Suprapubic skin (tissue), 3 donors: Measurements from ENCODE around the gene HSPA8.

ENCODE experiments used
- CTCF ChIP-seq, 2 donors: fragments of 200-600 bp in 1 of 2; fragments of 450-650 bp in 1 of 2; sonication (generic) in 1 of 2; IDR thresholded peaks; one replicate each; pipeline ENCODE4 v1.5.1; 2016 to 2019; ENCODE audit warnings: antibody characterized with exemption in 2 of 2, mild to moderate bottlenecking in 1 of 2, moderate library complexity in 1 of 2
- EP300 ChIP-seq: sonication (generic); formaldehyde crosslinking; IDR thresholded peaks from one replicate; pipeline ENCODE4 v1.6.1; 2017; ENCODE audit warnings: antibody characterized with exemption
- POLR2A ChIP-seq, 2 donors: fragments of 450-650 bp; IDR thresholded peaks; one replicate each; pipeline ENCODE4 v1.6.1; 2017; ENCODE audit warnings: antibody characterized with exemption in 2 of 2, mild to moderate bottlenecking in 2 of 2, moderate library complexity in 2 of 2

GRCh38 chr11:123047947-123048293, 14.0 kb downstream of the HSPA8 start:
- TF ChIP-seq EP300 (no peak), CTCF (IDR thresholded peaks at IDR 0.05) (no peak), POLR2A (IDR thresholded peaks at IDR 0.05) (no peak)
